HepG2 (cell line): ENCODE measurements around the gene TRPV6.

Source experiments
- DR1 ChIP-seq: sonication (generic); formaldehyde crosslinking; IDR thresholded peaks from 2 replicates; pipeline ENCODE4 v1.8.0; 2021; ENCODE audit warnings: mild to moderate bottlenecking, missing genetic modification reagents, inconsistent platforms
- HDAC6 ChIP-seq: fragments of 200-600 bp; sonication (generic); IDR thresholded peaks from 2 replicates; pipeline ENCODE4 v1.7.0; 2017; ENCODE audit warnings: mild to moderate bottlenecking, antibody characterized with exemption, low read length, low read depth
- NFYB ChIP-seq: sonication (generic); formaldehyde crosslinking; IDR thresholded peaks from 2 replicates; pipeline ENCODE4 v1.4.0; 2020; ENCODE audit warnings: missing genetic modification reagents
- POLR2A ChIP-seq, 2 experiments: IDR thresholded peaks; 2 replicates each; pipeline ENCODE4 v1.6.1; 2011; ENCODE audit warnings: low read depth in 2 of 2, low read length in 2 of 2, mild to moderate bottlenecking in 1 of 2, moderate library complexity in 1 of 2; ENCODE audit not compliant: insufficient read depth in 1 of 2
- SMYD3 ChIP-seq: sonication (generic); formaldehyde crosslinking; IDR thresholded peaks from 2 replicates; pipeline ENCODE4 v1.8.1; 2023; ENCODE audit warnings: mild to moderate bottlenecking, missing genetic modification reagents

- TF ChIP-seq HDAC6 (no peak), NFYB (CRISPR knock-in tag) (no peak), POLR2A (IDR thresholded peaks at IDR 0.05; ENCODE audit: insufficient read depth in 1 of 2, low read depth in 2 of 2, low read length in 2 of 2) (no peak), SMYD3 (CRISPR knock-in tag) (no peak), DR1 (CRISPR knock-in tag) (no peak)
Measured at GRCh38 chr7:142889816-142890215, 4.3 kb upstream of the TRPV6 start.
